Osteoblast (primary cell): Measurements from ENCODE around the gene HOXC10. TPM values are rescaled to one million over a fixed set of nuclear protein-coding genes. Genes with fewer than 3 reads are reported as not detected.
A peak's percentile ranks its signal among the peaks of the same experiment; 100 is the strongest.

ENCODE experiments used
- DNase-seq: peaks from one replicate; pipeline ENCODE4 v3.0.0; 2011; ENCODE audit warnings: low spot score, mixed read lengths; ENCODE audit not compliant: insufficient read length; ENCODE audit errors: missing footprints
- H2AFZ ChIP-seq: 2 replicates; pipeline ENCODE4 v1.6.0; 2011; ENCODE audit warnings: mild to moderate bottlenecking, low read length
- H3K27ac ChIP-seq: 2 replicates; pipeline ENCODE4 v1.5.1; 2011; ENCODE audit warnings: mild to moderate bottlenecking, low read depth, low read length, moderate library complexity
- H3K27me3 ChIP-seq: 2 replicates; pipeline ENCODE4 v1.6.0; 2012; ENCODE audit warnings: mild to moderate bottlenecking, control low read depth, inconsistent platforms, low read length, moderate library complexity; ENCODE audit not compliant: insufficient read depth
- H3K36me3 ChIP-seq: 2 replicates; pipeline ENCODE4 v1.5.1; 2011; ENCODE audit warnings: mild to moderate bottlenecking, low read length, control low read depth, moderate library complexity; ENCODE audit not compliant: insufficient read depth
- H3K4me1 ChIP-seq: 2 replicates; pipeline ENCODE4 v1.5.1; 2011; ENCODE audit warnings: mild to moderate bottlenecking, low read length, control low read depth, moderate library complexity; ENCODE audit not compliant: insufficient read depth
- H3K4me2 ChIP-seq: 2 replicates; pipeline ENCODE4 v1.6.0; 2011; ENCODE audit warnings: mild to moderate bottlenecking, low read length; ENCODE audit not compliant: insufficient read depth
- H3K4me3 ChIP-seq: fragments of 200-600 bp; sonication (generic); 3 replicates; pipeline ENCODE4 v1.5.1; 2012; ENCODE audit warnings: mild to moderate bottlenecking, low read length, inconsistent platforms; ENCODE audit not compliant: insufficient read depth
- H3K79me2 ChIP-seq: 2 replicates; pipeline ENCODE4 v1.6.0; 2012; ENCODE audit warnings: mild to moderate bottlenecking, low read length, control low read depth, inconsistent platforms; ENCODE audit not compliant: insufficient read depth
- H3K9me3 ChIP-seq: 2 replicates; pipeline ENCODE4 v1.5.1; 2011; ENCODE audit warnings: low read depth, low read length, control low read depth
- H4K20me1 ChIP-seq: 2 replicates; pipeline ENCODE4 v1.6.0; 2012; ENCODE audit warnings: mild to moderate bottlenecking, low read length, control low read depth; ENCODE audit not compliant: insufficient read depth
- total RNA-seq: library from RNA; depleted of rRNA; stranded (reverse); fragments of >200 nt; gene quantifications from 2 replicates; pipeline ENCODE4 v1.2.3, GENCODE V29; 2012
- TF ChIP-seq, protein P1 (sequence below): IDR thresholded peaks from 2 replicates; pipeline ENCODE4 v1.5.1; 2011; ENCODE audit warnings: mild to moderate bottlenecking, low read depth, low read length, moderate library complexity; ENCODE audit errors: extremely low read depth

The HOXC10 gene
- total RNA-seq, 1 donor, result 11.2 TPM

DNA sequence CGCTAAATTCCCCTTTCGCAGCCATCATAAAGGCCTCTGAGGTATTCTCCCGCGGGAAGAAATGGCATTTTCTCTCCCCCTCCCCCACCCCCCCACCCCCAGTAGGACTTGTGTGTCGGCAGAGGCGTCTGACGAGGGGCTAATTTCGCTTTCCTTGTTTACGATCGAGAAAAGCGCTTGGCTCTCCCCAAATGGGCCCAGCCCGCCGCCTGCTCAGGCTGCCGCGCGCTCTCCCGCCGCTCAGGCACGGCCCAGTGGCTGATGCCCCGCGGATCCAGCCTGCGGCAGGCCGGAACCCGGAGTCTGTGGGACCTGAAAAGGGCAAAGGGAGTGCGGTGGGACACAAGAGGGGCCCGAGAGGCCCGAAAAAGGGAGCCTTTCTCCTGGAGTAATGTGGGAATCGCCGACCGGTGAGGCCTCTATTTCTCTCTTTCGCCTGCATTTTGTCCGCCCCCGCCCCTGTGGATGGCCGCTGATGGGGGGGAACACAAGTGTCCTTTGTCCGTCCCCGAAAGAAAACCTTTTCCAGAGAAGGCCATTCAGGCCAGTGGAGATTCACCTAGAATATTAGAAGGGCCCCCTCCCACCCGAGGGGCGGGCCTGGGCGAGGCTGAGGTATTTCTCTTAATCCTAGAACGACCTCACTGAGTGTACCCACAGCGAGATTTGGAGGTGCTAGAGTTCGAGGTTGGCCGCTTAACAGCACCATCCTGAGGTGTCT is 34.3 kb downstream of the HOXC10 start:
- Histone ChIP-seq H3K4me1 (peaks cover 54% of the 10 kb centered on the region), H3K9me3 (no peaks in the 10 kb centered on the region), H3K27me3 (no peaks in the 10 kb centered on the region), H3K36me3 (no peaks in the 10 kb centered on the region), H4K20me1 (peaks cover 31% of the 10 kb centered on the region), H3K79me2 (peaks cover 90% of the 10 kb centered on the region), H3K4me3 (peak overlapping the region; percentile 94), H3K4me2 (peak overlapping the region; percentile 94), H3K27ac (peak overlapping the region; percentile 90), H2AFZ (no peak overlapping the region)
- TF ChIP-seq, protein P1, sequence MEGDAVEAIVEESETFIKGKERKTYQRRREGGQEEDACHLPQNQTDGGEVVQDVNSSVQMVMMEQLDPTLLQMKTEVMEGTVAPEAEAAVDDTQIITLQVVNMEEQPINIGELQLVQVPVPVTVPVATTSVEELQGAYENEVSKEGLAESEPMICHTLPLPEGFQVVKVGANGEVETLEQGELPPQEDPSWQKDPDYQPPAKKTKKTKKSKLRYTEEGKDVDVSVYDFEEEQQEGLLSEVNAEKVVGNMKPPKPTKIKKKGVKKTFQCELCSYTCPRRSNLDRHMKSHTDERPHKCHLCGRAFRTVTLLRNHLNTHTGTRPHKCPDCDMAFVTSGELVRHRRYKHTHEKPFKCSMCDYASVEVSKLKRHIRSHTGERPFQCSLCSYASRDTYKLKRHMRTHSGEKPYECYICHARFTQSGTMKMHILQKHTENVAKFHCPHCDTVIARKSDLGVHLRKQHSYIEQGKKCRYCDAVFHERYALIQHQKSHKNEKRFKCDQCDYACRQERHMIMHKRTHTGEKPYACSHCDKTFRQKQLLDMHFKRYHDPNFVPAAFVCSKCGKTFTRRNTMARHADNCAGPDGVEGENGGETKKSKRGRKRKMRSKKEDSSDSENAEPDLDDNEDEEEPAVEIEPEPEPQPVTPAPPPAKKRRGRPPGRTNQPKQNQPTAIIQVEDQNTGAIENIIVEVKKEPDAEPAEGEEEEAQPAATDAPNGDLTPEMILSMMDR, result no peak
- DNase-seq, result no peak

DNA sequence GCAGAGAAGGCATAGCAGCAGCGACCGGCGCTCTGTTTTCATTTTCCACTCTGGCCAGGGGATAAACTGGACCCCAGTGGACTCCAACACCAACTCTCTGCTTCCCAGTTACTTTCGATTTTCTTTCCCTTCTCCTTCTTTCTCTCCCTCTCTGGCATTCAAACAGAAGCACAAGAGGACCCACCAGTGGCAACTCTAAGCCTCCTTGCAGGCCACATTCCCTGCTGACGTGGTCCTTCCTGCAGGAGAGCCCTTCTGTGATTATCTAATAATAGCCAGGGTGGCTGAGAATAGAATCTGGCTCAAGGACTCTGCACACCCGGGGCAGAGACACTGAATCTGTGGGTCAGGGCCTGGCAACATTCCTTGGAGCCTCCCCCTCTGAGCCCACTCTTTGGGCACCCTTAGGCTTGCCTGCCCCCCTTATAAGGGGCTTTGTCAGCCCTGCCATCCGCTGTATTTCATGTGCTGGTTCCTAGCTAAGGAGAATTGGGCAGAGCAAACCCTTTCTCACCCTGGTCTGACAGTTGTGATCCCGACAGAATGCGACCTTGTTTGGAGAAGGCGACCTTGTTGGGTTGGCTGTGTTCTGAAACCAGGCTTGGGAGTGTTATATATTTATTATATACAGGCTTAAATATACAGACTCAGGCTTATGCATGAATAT is 35.1 kb downstream of the HOXC10 start:
- H3K4me2 ChIP-seq, result peak overlapping the region; percentile 94
- H3K27me3 ChIP-seq, result no peaks in the 10 kb centered on the region
- H3K27ac ChIP-seq, result peak overlapping the region; percentile 90
- H3K4me3 ChIP-seq, result peak overlapping the region; percentile 94
- H3K36me3 ChIP-seq, result no peaks in the 10 kb centered on the region
- H3K9me3 ChIP-seq, result no peaks in the 10 kb centered on the region
- H2AFZ ChIP-seq, result peak overlapping the region; percentile 35
- peaks cover 38% of the 10 kb centered on the region for H4K20me1 ChIP-seq
- peaks cover 90% of the 10 kb centered on the region for H3K79me2 ChIP-seq
- DNase-seq, result no peak
- H3K4me1 ChIP-seq, result peaks cover 62% of the 10 kb centered on the region
- TF ChIP-seq, protein P1, result no peak

DNA sequence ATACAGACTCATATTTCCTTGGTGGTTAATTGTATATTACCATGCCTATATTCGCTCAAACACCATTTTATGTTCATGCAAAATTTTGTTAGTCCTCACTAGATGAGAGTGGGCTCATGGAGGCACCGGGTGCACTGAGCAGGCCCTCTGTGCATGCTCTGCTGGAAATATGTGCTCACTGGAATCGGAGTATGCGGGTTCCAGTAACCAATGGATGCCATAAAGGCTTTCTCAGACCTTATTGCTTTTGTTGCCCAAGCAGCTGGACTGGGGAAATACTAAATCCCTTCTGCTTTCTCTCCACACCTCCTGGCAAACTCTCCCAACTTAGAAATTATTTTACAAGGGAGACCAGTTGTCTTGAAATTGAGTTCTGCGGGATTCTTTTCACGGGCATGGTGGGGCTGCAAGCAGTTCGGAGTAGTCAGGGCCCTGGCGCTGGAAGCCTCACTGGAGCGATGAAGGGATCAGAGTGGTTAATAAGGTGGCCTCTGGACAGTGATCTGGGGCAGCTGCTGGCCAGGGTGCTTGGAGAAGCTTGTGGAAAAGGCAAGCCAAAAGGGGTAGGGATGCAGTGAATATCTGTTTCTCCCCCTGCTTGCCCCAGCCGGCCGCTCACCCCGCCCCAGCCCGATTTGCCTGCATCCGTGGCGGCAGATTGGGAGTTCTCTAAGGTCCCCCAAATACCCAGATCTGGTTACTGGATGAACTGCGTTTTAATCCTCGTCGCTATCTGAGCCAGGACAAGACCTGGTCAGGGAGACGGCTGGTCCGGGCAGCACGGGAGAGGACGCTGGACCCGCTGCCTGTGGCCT is 35.9 kb downstream of the HOXC10 start:
- Histone ChIP-seq H3K4me2 (peak overlapping the region; percentile 94), H3K27me3 (no peaks in the 10 kb centered on the region), H3K4me1 (peaks cover 68% of the 10 kb centered on the region), H4K20me1 (peaks cover 43% of the 10 kb centered on the region), H3K36me3 (no peaks in the 10 kb centered on the region), H2AFZ (no peak overlapping the region), H3K79me2 (peaks cover 90% of the 10 kb centered on the region), H3K4me3 (peak overlapping the region; percentile 94), H3K9me3 (no peaks in the 10 kb centered on the region), H3K27ac (peak overlapping the region; percentile 90)
- TF ChIP-seq, protein P1, result no peak
- no peak for DNase-seq
